Peyer's patch (tissue), 4 donors: ENCODE measurements around the gene HADHB. TPM values are rescaled to one million over a fixed set of nuclear protein-coding genes. Genes with fewer than 3 reads are reported as not detected.
"Not testable (repeated sequence)": the region's sequence is repeated elsewhere in the genome, so short reads cannot be mapped to it uniquely, and the experiment has no call there.

Experiments
- DNase-seq, 3 donors: peaks; one replicate each; pipeline ENCODE4 v3.0.0-alpha.2; 2017 to 2019
- H3K27ac ChIP-seq, 4 donors: fragments of 200-600 bp; sonication (generic); one replicate each; pipeline ENCODE4 v1.5.1; 2016 to 2019
- H3K27me3 ChIP-seq, 2 donors: fragments of 200-600 bp; sonication (generic); one replicate each; pipeline ENCODE4 v1.5.1; 2019
- H3K36me3 ChIP-seq, 3 donors: fragments of 200-600 bp; sonication (generic); one replicate each; pipeline ENCODE4 v1.5.1; 2016 to 2019
- H3K4me1 ChIP-seq, 4 donors: fragments of 200-600 bp; sonication (generic); one replicate each; pipeline ENCODE4 v1.5.1; 2016 to 2019
- H3K4me3 ChIP-seq, 4 donors: fragments of 200-600 bp; sonication (generic); 1 replicate in 3 of 4; 2 replicates in 1 of 4; pipeline ENCODE4 v1.5.1; 2016 to 2019; ENCODE audit warnings: mild to moderate bottlenecking in 1 of 4
- H3K9me3 ChIP-seq, 4 donors: fragments of 200-600 bp; sonication (generic); one replicate each; pipeline ENCODE4 v1.5.1; 2016 to 2019; ENCODE audit warnings: mild to moderate bottlenecking in 1 of 4
- CTCF ChIP-seq, 6 experiments: fragments of 450-650 bp in 4 of 6; fragments of 200-600 bp in 2 of 6; sonication (generic) in 1 of 6; IDR thresholded peaks; one replicate each; pipeline ENCODE4 v1.5.1; 2017 to 2019; ENCODE audit warnings: antibody characterized with exemption in 6 of 6, mild to moderate bottlenecking in 3 of 6, moderate library complexity in 1 of 6
- POLR2A ChIP-seq, 2 donors: fragments of 450-650 bp; IDR thresholded peaks; one replicate each; pipeline ENCODE4 v1.5.1; 2017; ENCODE audit warnings: antibody characterized with exemption in 2 of 2, mild to moderate bottlenecking in 2 of 2, moderate library complexity in 2 of 2
- total RNA-seq, 4 donors: library from RNA; depleted of rRNA; stranded (reverse); fragments of >200 nt; gene quantifications; one replicate each; pipeline ENCODE4 v1.1.0, GENCODE V29; 2016

Gene HADHB
- total RNA-seq, 4 donors from 2014 or later: 120 to 413 (median 251) TPM

- Histone ChIP-seq H3K9me3 (no peaks in the 10 kb centered on the region), H3K27me3 (no peaks in the 10 kb centered on the region), H3K27ac (peak overlapping the region; percentile 63 to 76 (median 70)), H3K4me3 (peak overlapping the region; percentile 50 to 66 (median 56)), H3K4me1 (peaks cover 0 to 10% (median 7%) of the 10 kb centered on the region in 4 donors), H3K36me3 (no peaks in the 10 kb centered on the region)
- peak; percentile 42 to 65 (median 63) for DNase-seq
- TF ChIP-seq CTCF (IDR thresholded peaks at IDR 0.05) (no peak), POLR2A (IDR thresholded peaks at IDR 0.05) (no peak)
Measured at GRCh38 chr2:26298638-26299393, 54.1 kb downstream of the HADHB start.

GRCh38 chr2:26299471-26300101 is 54.8 kb downstream of the HADHB start:
- H3K27me3 ChIP-seq: no peaks in the 10 kb centered on the region
- H3K4me1 ChIP-seq: peaks cover 0 to 10% (median 7%) of the 10 kb centered on the region in 4 donors
- H3K9me3 ChIP-seq: no peaks in the 10 kb centered on the region
- no peaks in the 10 kb centered on the region for H3K36me3 ChIP-seq
- TF ChIP-seq CTCF (IDR thresholded peaks at IDR 0.05) (no peak), POLR2A (IDR thresholded peaks at IDR 0.05) (no peak)
- DNase-seq: peak in 2 of 3 donors; percentile 20 to 48
- H3K27ac ChIP-seq: peak overlapping the region; percentile 63 to 76 (median 70)
- peak overlapping the region; percentile 50 to 66 (median 56) for H3K4me3 ChIP-seq

GRCh38 chr2:26300234-26300925 is 55.6 kb downstream of the HADHB start:
- Histone ChIP-seq H3K27me3 (no peaks in the 10 kb centered on the region), H3K36me3 (no peaks in the 10 kb centered on the region), H3K4me1 (peaks cover 0 to 10% (median 7%) of the 10 kb centered on the region in 4 donors), H3K27ac (peak overlapping the region; percentile 63 to 76 (median 70)), H3K4me3 (peak overlapping the region; percentile 50 to 66 (median 56)), H3K9me3 (no peaks in the 10 kb centered on the region)
- TF ChIP-seq POLR2A (IDR thresholded peaks at IDR 0.05) (no peak), CTCF (IDR thresholded peaks at IDR 0.05) (no peak)
- DNase-seq: peak in 1 of 3 donors; percentile 59

GRCh38 chr2:26302846-26303245 is 58.1 kb downstream of the HADHB start:
- DNase-seq: no peak
- no peak overlapping the region for H3K4me3 ChIP-seq
- peaks cover 0 to 10% (median 7%) of the 10 kb centered on the region in 4 donors for H3K4me1 ChIP-seq
- TF ChIP-seq CTCF (IDR thresholded peaks at IDR 0.05) (no peak), POLR2A (IDR thresholded peaks at IDR 0.05) (no peak)
- H3K9me3 ChIP-seq: no peaks in the 10 kb centered on the region
- H3K36me3 ChIP-seq: no peaks in the 10 kb centered on the region
- H3K27ac ChIP-seq: no peak overlapping the region
- H3K27me3 ChIP-seq: no peaks in the 10 kb centered on the region

- not testable (repeated sequence) for DNase-seq, H3K9me3 ChIP-seq, H3K4me3 ChIP-seq, H3K4me1 ChIP-seq, H3K36me3 ChIP-seq, H3K27me3 ChIP-seq, H3K27ac ChIP-seq
- peak in 3 of 6 experiments; percentile 5 to 9 (median 9) for TF ChIP-seq CTCF (IDR thresholded peaks at IDR 0.05)
Measured at GRCh38 chr2:26305094-26305493, 60.4 kb downstream of the HADHB start.
